HG02610 (cell line): ENCODE results near the gene PHF21A.

Experiments used
- ATAC-seq: cut with Tn5 transposase; IDR thresholded peaks from one replicate; pipeline ENCODE4 v1.9.1; 2021; ENCODE audit warnings: mild to moderate bottlenecking, moderate library complexity; ENCODE audit not compliant: unreplicated experiment

PHF21A gene

GRCh38 chr11:45936511-45937054, 184.7 kb downstream of the PHF21A start:
- ATAC-seq: no peak

- no peak for ATAC-seq
Observed at GRCh38 chr11:45935349-45936064, 185.7 kb downstream of the PHF21A start.

GRCh38 chr11:45934580-45935318, 186.5 kb downstream of the PHF21A start:
- ATAC-seq: no peak

- no peak for ATAC-seq
Observed at GRCh38 chr11:45933846-45934579, 187.2 kb downstream of the PHF21A start.

- ATAC-seq: no peak
Observed at GRCh38 chr11:45933131-45933831, 188.0 kb downstream of the PHF21A start.

GRCh38 chr11:45932217-45932616, 189.0 kb downstream of the PHF21A start:
- no peak for ATAC-seq

GRCh38 chr11:45931739-45932138, 189.5 kb downstream of the PHF21A start:
- no peak for ATAC-seq

- no peak for ATAC-seq
Observed at GRCh38 chr11:45930951-45931570, 190.2 kb downstream of the PHF21A start.

- peak; percentile 90 for ATAC-seq
Observed at GRCh38 chr11:45930031-45930794, 191.0 kb downstream of the PHF21A start.

- peak; percentile 13 for ATAC-seq
Observed at GRCh38 chr11:45929486-45930030, 191.7 kb downstream of the PHF21A start.

- ATAC-seq: no peak
Observed at GRCh38 chr11:45928535-45929215, 192.6 kb downstream of the PHF21A start.

- no peak for ATAC-seq
Observed at GRCh38 chr11:45927684-45928413, 193.4 kb downstream of the PHF21A start.

- no peak for ATAC-seq
Observed at GRCh38 chr11:45927332-45927683, 193.9 kb downstream of the PHF21A start.

GRCh38 chr11:45926536-45927331, 194.5 kb downstream of the PHF21A start:
- no peak for ATAC-seq

- no peak for ATAC-seq
Observed at GRCh38 chr11:45926001-45926401, 195.3 kb downstream of the PHF21A start.

GRCh38 chr11:45925550-45925949, 195.7 kb downstream of the PHF21A start:
- no peak for ATAC-seq

GRCh38 chr11:45924927-45925326, 196.3 kb downstream of the PHF21A start:
- no peak for ATAC-seq
